HEK293T (cell line): ENCODE results near the gene DNAL4.

Experiments used
- CTCF ChIA-PET: fragments of 350-600 bp; formaldehyde crosslinking; extraction: SDS; loops from one replicate; lab custom pipeline; 2021; ENCODE audit warnings: antibody characterized with exemption, inconsistent platforms; lab: Yijun Ruan, JAX
- POLR2A ChIA-PET: fragments of 350-600 bp; formaldehyde crosslinking; extraction: SDS; loops from one replicate; lab custom pipeline; 2020; ENCODE audit warnings: antibody characterized with exemption, inconsistent platforms; lab: Yijun Ruan, JAX
- DNase-seq: peaks from one replicate; pipeline ENCODE4 v3.0.0; 2012; ENCODE audit warnings: mixed read lengths; ENCODE audit errors: extremely low spot score
- ARNT ChIP-seq: fragments of 450-650 bp; IDR thresholded peaks from 2 replicates; pipeline ENCODE4 v1.6.1; 2017; ENCODE audit warnings: mild to moderate bottlenecking
- BHLHE40 ChIP-seq: fragments of 450-650 bp; IDR thresholded peaks from 2 replicates; pipeline ENCODE4 v1.6.1; 2016; ENCODE audit warnings: mild to moderate bottlenecking, moderate library complexity, borderline replicate concordance
- CTBP1 ChIP-seq: fragments of 450-650 bp; IDR thresholded peaks from 2 replicates; pipeline ENCODE4 v1.6.1; 2016; ENCODE audit warnings: borderline replicate concordance
- ELF4 ChIP-seq: fragments of 450-650 bp; IDR thresholded peaks from 2 replicates; pipeline ENCODE4 v1.6.1; 2017; ENCODE audit warnings: antibody characterized with exemption
- FOXA1 ChIP-seq: fragments of 450-650 bp; IDR thresholded peaks from 2 replicates; pipeline ENCODE4 v1.6.1; 2016; ENCODE audit warnings: mild to moderate bottlenecking
- FOXK2 ChIP-seq: fragments of 450-650 bp; IDR thresholded peaks from 2 replicates; pipeline ENCODE4 v1.6.1; 2016; ENCODE audit warnings: mild to moderate bottlenecking
- FOXM1 ChIP-seq: fragments of 450-650 bp; IDR thresholded peaks from 2 replicates; pipeline ENCODE4 v1.6.1; 2017; ENCODE audit warnings: mild to moderate bottlenecking, borderline replicate concordance
- HDGF ChIP-seq: fragments of 450-650 bp; IDR thresholded peaks from 2 replicates; pipeline ENCODE4 v1.6.1; 2017; ENCODE audit warnings: antibody characterized with exemption, borderline replicate concordance
- L3MBTL2 ChIP-seq: fragments of 450-650 bp; conservative IDR thresholded peaks from 2 replicates; pipeline ENCODE4 v1.6.1; 2016; ENCODE audit warnings: mild to moderate bottlenecking
- LEF1 ChIP-seq: fragments of 450-650 bp; IDR thresholded peaks from 2 replicates; pipeline ENCODE4 v1.6.1; 2017; ENCODE audit warnings: mild to moderate bottlenecking, borderline replicate concordance
- NFRKB ChIP-seq: fragments of 450-650 bp; IDR thresholded peaks from 2 replicates; pipeline ENCODE4 v1.6.1; 2016; ENCODE audit warnings: mild to moderate bottlenecking, moderate library complexity
- SP1 ChIP-seq: fragments of 450-650 bp; IDR thresholded peaks from 2 replicates; pipeline ENCODE4 v1.6.1; 2017
- SUZ12 ChIP-seq: fragments of 450-650 bp; IDR thresholded peaks from 2 replicates; pipeline ENCODE4 v1.6.1; 2016; ENCODE audit warnings: mild to moderate bottlenecking
- TARDBP ChIP-seq: fragments of 450-650 bp; IDR thresholded peaks from 2 replicates; pipeline ENCODE4 v1.6.1; 2016
- ZNF384 ChIP-seq: fragments of 450-650 bp; IDR thresholded peaks from 2 replicates; pipeline ENCODE4 v1.6.1; 2016
- TF ChIP-seq, protein P1 (sequence below): fragments of 450-650 bp; IDR thresholded peaks from 2 replicates; pipeline ENCODE4 v1.6.1; 2016

The DNAL4 gene

DNA sequence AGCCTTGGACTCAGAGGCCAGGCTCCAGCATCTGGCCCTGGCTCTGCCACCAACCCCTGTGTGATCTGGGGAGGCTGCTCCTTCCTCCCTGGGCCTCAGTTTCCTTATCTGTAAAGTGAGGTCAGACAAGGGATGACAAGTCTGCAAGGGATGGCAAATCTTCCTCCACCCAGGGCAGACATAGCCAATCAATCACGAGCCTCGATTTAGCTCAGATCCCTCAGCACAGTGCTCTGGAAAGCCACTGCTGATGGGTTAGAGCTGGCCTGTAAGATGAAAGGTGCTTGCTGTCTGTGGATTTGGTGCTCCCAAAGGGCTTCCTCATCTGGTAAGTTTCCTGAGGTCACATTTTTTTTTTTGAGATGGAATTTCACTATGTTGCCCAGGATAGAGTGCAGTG, 29.7 kb upstream of the DNAL4 start:
- POLR2A ChIA-PET, result no interaction called here
- no peak for DNase-seq
- CTCF ChIA-PET, result interaction anchor here (0.6 kb wide), 1 partner anchor 125 kb away, joined by 4 read pairs; no protein-coding TSS in a partner anchor
- TF ChIP-seq SP1 (no peak), ELF4 (no peak), ZNF384 (no peak)

DNA sequence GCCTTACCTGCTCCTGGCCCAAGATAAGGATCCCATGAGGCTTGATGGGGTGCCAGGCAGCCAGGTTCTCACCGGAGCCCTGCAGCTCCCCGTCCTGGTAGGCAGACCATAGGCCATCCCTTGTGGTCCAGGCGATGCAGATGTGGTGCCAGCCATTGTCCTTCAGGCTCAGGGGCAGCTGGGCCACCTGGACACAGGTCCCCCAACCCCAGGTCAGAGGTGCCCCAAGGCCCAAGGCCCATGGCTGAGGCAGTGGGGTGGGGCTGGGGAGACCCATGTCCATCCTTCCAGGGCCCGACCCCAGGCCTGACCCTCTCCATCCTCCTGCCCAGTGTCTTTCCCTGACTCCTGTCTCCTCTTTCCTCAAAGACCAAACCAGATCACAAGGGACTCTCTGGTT, 29.1 kb upstream of the DNAL4 start:
- DNase-seq, result no peak
- TF ChIP-seq ARNT, result no peak
- no peak for TF ChIP-seq FOXK2
- TF ChIP-seq TARDBP, result no peak
- TF ChIP-seq CTBP1, result no peak
- no peak for TF ChIP-seq L3MBTL2
- TF ChIP-seq, protein P1, sequence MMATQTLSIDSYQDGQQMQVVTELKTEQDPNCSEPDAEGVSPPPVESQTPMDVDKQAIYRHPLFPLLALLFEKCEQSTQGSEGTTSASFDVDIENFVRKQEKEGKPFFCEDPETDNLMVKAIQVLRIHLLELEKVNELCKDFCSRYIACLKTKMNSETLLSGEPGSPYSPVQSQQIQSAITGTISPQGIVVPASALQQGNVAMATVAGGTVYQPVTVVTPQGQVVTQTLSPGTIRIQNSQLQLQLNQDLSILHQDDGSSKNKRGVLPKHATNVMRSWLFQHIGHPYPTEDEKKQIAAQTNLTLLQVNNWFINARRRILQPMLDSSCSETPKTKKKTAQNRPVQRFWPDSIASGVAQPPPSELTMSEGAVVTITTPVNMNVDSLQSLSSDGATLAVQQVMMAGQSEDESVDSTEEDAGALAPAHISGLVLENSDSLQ, result no peak
- ChIA-PET POLR2A (no interaction called here), CTCF (no interaction called here)

DNA sequence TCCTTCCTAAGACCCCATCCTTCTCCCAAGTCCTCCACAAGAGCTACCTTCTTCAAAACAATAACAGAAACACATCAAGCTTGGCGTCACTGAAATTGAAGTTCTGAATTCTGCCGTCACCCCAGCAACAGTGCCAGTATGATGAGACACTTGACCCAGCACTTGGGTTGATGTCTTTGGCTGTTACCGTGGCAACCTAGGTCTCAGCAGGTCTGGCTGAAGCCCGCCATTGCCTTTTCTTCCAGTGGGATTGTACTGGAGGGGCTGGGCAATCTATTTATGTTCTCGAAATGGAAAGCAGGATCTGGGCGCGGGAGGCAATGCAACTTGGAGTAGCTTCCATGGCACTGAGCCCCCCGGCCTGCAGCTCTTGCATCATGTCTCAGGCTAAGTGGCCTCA, 26.1 kb upstream of the DNAL4 start:
- TF ChIP-seq SUZ12, result no peak
- no peak for TF ChIP-seq ZNF384
- TF ChIP-seq NFRKB, result no peak
- no peak for TF ChIP-seq FOXK2
- no peak for TF ChIP-seq FOXA1
- TF ChIP-seq L3MBTL2, result no peak
- TF ChIP-seq FOXM1, result no peak
- TF ChIP-seq ARNT, result no peak
- no peak for TF ChIP-seq LEF1
- TF ChIP-seq ELF4, result no peak
- TF ChIP-seq CTBP1, result no peak
- TF ChIP-seq SP1, result no peak
- TF ChIP-seq TARDBP, result no peak
- TF ChIP-seq, protein P1, result no peak
- no peak for TF ChIP-seq HDGF
- TF ChIP-seq BHLHE40, result no peak
- POLR2A ChIA-PET, result no interaction called here
- DNase-seq, result no peak
- CTCF ChIA-PET, result no interaction called here

DNA sequence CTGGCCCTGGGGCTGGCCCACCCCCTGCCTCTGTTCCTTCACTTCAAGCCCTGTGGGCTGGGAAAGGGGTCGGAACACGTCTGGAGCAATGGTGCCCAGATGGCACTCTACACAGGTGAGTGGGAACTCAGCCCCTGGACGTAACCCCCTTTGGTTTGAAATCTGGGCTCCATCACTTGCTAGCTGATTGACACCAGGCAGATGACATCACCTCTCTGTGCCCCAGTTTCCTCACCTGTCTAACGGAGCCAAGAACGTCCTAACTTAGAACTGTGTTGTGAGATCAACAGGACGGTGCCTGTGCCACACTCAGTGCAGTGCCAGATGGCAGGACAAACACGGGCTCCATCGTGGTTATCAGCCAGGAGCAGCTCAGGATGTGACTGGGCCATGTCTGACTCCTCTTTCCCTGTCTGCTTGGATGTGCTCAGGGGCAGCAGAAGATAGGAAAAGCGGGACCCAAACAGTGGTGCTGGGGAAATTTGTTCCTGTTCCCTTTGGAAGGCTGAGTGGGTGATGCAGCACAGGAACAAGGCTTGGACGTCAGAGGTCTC, 25.5 kb upstream of the DNAL4 start:
- TF ChIP-seq SUZ12 (no peak), LEF1 (no peak), SP1 (no peak), TARDBP (no peak), ARNT (no peak), ELF4 (no peak), FOXA1 (no peak), HDGF (no peak), NFRKB (no peak), BHLHE40 (no peak), ZNF384 (no peak), FOXM1 (no peak), CTBP1 (no peak)
- TF ChIP-seq, protein P1, result no peak
- CTCF ChIA-PET, result no interaction called here
- no peak for DNase-seq
- POLR2A ChIA-PET, result no interaction called here

DNA sequence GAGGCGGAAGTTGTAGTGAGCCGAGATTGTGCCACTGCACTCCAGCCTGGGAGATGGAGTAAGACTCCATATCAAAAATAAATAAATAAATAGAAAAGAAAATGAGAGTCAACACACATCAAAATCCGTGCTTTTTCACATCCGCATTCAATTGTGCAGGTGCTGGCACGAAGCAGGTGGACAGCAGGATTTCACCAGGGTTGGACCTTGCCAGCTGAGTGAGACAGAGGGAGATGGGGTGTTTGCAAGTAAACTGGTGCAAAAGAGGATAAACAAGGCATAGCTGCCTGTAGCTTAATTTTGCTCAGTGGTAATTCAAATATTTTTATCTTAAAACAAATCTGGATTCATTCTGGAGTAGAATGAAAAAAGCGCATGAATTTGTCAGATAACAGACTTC, 23.3 kb upstream of the DNAL4 start:
- no peak for TF ChIP-seq CTBP1
- TF ChIP-seq ZNF384, result no peak
- TF ChIP-seq FOXK2, result no peak
- TF ChIP-seq FOXA1, result no peak
- TF ChIP-seq HDGF, result no peak
- no peak for TF ChIP-seq L3MBTL2
- TF ChIP-seq BHLHE40, result no peak
- no peak for TF ChIP-seq ARNT
- TF ChIP-seq, protein P1, result no peak
- no peak for TF ChIP-seq NFRKB
- TF ChIP-seq SP1, result no peak
- CTCF ChIA-PET, result no interaction called here
- no peak for DNase-seq
- POLR2A ChIA-PET, result no interaction called here

DNA sequence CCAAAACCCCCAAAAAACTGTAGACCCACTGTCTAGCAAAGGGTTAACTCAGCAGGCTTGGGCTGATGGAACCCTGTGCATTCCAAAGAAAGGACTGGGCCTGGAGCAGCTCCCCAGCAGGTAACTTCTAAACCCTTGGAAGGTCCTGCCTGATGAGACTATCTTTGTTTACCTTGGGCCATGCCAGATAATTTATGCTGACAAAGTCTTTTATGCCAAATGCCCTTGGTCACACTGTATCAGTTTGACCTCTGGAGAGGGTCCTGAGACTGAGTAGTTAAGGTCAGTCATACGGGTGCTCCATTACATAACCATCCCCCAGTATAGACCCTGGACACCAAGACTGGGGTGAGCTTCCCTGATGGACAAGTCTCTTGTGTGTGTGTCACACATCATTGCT, 21.9 kb upstream of the DNAL4 start:
- DNase-seq, result no peak
- ChIA-PET POLR2A (no interaction called here), CTCF (no interaction called here)
- TF ChIP-seq ELF4 (no peak), FOXK2 (no peak), LEF1 (no peak), CTBP1 (no peak), SP1 (no peak), BHLHE40 (no peak), HDGF (no peak), SUZ12 (no peak)
